Thyroid gland (tissue), 4 donors: ENCODE data around the gene FAM241A.

Experiments
- CTCF ChIP-seq, 6 experiments: fragments of 200-600 bp in 3 of 6; fragments of 450-650 bp in 3 of 6; sonication (generic) in 3 of 6; IDR thresholded peaks; one replicate each; pipeline ENCODE4 v1.5.1; 2016 to 2019; ENCODE audit warnings: antibody characterized with exemption in 6 of 6, mild to moderate bottlenecking in 2 of 6, inconsistent platforms in 1 of 6, moderate library complexity in 1 of 6
- POLR2A ChIP-seq, 2 donors: fragments of 450-650 bp; IDR thresholded peaks; one replicate each; pipeline ENCODE4 v1.6.1; 2017; ENCODE audit warnings: antibody characterized with exemption in 2 of 2, mild to moderate bottlenecking in 2 of 2, moderate library complexity in 1 of 2

- TF ChIP-seq CTCF (IDR thresholded peaks at IDR 0.05) (no peak), POLR2A (IDR thresholded peaks at IDR 0.05) (no peak)
These were observed 39.9 kb upstream of the FAM241A start for GRCh38 chr4:112105201-112105969.
